Right forelimb (tissue), 1 donor: Measurements from ENCODE around the gene CRTAC1.

ENCODE experiments used
- DNase-seq: peaks from one replicate; pipeline ENCODE4 v3.0.0-alpha.2; 2018

The CRTAC1 gene

DNA sequence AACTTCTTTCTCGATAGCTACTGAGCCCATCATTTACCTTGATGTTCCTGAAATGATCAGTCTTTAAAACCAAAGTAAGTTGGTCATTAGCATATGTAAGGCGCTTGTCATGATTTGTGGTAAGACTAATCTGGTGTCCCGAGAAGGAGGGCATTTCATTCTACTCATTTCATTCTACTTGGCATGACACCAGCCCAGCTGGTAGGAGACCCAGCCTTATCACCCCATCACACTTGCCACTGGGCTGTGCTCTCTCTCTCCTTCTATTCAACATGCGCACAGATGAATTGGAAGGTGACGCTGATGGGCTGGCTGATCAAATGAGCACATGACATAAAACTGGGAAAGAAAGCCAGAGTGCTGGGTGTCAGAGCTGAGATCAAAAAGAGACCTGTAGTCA, 65.7 kb downstream of the CRTAC1 start:
- DNase-seq: no peak

GRCh38 chr10:97961945-97962344, 68.5 kb downstream of the CRTAC1 start:
- DNase-seq: no peak

GRCh38 chr10:97960269-97961056, 70.0 kb downstream of the CRTAC1 start:
- DNase-seq: no peak

- no peak for DNase-seq
These were observed 81.0 kb downstream of the CRTAC1 start for GRCh38 chr10:97949462-97949861.

- no peak for DNase-seq
These were observed 81.6 kb downstream of the CRTAC1 start for GRCh38 chr10:97948822-97949221.

- no peak for DNase-seq
These were observed 85.6 kb downstream of the CRTAC1 start for GRCh38 chr10:97944772-97945171.

- DNase-seq: no peak
These were observed 87.1 kb downstream of the CRTAC1 start for GRCh38 chr10:97943294-97943693.

- DNase-seq: no peak
These were observed 89.9 kb downstream of the CRTAC1 start for GRCh38 chr10:97940534-97940933.

- no peak for DNase-seq
These were observed 90.9 kb downstream of the CRTAC1 start for GRCh38 chr10:97939446-97939990.

DNA sequence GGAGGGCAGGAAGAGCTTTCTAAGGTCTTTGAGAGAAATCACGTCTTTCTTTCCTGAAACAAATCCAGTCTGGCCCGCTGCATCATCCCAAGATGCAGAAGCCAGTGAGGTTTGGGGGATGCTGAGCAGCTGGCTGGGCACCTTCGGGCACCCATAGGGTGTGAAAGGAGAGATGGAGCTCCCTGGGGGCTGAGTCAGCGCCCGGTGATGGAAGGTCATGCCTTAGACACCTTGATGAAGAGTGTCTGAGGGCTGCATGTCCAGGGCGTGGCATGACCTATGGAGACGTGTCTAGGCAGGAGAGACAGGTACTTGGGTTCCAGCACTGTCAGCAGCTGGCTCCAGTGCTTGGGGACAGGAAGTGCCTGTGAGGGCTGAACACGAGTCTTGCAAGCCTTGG, 92.5 kb downstream of the CRTAC1 start:
- no peak for DNase-seq

GRCh38 chr10:97937054-97937453, 93.4 kb downstream of the CRTAC1 start:
- no peak for DNase-seq

DNA sequence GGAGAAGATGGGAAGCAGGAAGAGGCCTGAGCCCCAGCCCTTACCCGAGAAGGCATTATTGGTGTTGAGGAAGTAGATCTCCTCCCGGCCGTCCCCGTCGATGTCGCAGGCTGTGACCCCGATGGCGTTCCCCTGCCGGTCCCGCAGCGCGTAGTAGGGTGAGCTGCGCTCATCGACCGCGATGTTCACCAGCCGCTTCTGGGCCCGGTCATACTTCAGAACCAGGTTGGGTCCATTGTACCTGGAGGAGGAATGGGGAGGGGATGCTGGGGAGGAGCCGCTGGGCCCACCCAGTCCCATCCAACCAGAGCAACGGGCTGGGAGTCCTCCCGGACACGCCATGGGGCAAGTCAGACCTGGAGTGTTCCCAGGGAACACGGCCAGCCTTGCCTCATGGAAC, 94.3 kb downstream of the CRTAC1 start:
- no peak for DNase-seq

- DNase-seq: no peak
These were observed 97.4 kb downstream of the CRTAC1 start for GRCh38 chr10:97932932-97933530.

- DNase-seq: no peak
These were observed 99.4 kb downstream of the CRTAC1 start for GRCh38 chr10:97931041-97931440.

- no peak for DNase-seq
These were observed 101.5 kb downstream of the CRTAC1 start for GRCh38 chr10:97928897-97929296.

DNA sequence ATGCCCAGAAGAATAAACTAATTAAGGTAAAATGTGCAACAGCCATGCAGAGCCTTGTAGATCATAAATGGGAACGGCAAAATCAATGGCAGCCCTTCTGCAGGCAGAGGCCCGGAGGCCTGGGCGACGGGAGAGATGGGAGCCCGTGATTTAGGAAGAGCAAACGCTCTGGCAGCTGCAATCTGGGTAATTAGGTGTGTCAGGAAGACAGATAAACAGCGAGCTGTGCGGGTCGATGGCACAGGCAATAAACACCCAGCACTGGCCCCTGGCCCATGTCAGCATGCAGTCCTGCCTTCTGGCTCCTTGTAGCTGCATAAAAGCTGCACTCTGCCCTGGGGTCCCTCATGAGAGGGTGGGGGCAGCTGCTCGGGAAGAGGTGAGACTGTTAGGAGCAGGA, 102.8 kb downstream of the CRTAC1 start:
- no peak for DNase-seq

- DNase-seq: no peak
These were observed 104.4 kb downstream of the CRTAC1 start for GRCh38 chr10:97926055-97926454.

DNA sequence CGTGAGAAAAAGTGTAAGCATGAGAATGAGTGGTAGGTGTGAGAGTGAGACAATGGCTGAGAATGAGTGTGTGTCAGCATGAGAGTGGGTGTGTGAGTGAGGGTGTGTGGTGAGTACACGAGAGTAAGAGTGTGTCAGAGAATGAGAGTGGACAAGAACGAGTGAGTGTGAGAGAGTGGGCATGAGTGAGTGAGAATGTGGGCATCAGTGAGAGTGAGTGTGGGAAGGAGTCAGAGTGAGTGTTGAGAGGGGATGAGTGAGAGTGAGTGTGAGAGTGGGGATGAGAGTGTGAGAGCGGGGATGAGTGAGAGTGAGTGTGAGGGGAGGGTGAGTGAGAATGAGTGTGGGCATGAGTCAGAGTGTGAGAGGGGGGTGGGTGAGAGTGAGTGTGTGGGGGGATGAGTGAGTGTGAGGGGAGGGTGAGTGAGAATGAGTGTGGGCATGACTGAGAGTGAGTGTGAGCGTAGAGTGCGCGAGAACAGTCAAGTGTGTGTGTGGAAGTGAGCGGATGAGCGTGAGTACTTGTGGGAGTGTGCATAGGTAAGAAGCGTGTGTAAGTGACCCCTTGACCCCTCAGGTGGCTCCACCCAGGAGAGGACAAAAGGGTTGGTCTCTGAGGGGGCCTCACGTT, 105.0 kb downstream of the CRTAC1 start:
- no peak for DNase-seq

DNA sequence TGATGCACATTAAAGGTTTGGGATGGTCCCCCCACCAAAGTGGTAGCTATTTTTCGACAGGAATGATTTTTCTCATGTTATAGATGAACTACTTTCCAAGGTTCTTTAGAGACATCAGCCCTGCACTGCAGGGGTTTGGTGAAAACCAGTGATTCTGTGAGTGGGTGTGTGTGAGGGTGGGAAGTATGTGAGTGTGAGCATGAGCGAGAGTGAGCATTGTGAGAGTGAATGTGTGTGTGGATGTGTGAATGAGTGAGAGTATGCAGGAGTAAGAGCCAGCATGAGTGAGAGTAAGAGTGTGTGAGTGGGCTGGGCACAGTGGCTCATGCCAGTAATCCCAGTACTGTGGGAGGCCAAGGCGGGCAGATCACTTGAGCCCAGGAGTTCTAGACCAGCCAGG, 105.7 kb downstream of the CRTAC1 start:
- no peak for DNase-seq

DNA sequence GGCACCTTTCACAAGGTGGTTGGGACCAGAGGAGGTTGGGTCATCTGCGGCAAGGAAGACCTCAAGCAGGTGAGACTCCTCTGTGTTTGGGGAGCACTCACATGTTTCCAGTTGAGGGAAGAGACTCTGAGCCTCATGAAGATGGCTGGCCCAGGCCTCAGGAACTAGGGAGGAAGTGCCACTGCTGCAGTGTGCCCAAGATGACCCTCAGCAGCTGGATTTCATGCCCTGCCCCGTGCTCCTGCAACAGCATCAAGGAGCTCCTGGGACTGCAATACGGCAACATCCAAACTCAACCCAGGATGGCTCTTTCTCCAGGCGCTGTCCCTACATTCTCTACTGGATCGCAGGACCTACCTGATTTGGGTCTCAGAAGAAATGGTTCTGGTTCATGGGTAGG, 106.9 kb downstream of the CRTAC1 start:
- no peak for DNase-seq

DNA sequence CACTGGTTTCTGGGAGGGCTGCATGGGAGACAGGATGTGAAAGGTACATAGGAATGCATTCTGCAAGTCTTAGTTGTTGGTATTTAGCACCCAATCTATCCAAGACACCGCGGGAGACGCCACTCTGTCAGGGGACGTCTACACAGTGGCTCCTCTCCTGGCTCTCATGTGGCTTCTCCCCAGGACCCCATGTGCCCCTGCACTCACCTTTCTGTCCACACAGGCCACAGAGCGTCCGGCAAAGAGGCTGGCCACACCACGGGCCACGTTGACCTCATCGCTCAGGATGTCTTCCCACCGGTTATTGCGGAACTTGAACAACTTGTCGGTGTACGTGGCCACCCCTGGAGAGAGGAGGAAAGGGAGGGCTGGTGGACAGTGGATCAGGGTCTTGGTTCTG, 107.4 kb downstream of the CRTAC1 start:
- DNase-seq: no peak

DNA sequence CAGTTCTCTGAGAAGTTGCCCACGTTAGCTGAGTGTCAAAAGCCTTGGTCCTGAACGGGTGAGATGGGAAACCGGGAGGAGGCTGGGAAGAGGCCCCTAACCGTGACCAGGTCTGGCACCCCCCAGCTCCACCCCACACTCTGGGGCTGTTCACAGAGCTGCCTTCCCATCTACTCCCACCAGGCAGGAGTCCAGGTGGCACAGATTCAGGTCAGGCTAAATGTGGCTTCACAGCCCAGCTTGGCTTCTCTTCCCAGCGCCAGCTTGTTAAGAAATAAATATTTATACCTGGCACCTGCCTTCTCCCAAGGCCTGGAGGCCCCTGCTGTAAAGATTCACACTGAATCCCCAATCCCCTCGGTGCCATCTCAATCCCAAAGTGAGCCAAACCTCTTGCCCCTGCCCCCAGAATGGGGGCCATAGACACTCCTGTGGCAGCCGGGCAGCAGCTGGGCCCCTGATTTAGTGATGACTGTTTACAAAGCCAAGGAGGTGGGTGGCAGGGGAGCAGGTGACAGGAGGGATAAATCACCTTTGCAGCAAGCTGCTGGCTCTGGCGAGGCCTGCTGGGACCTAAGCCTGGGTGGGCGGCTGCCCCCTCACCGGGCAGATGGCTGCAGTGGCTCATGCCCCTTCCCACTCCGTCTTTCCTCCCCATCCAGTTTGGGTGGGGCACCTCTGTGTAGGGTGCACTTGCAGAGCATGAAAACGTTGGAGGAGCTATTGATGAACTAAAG, 108.2 kb downstream of the CRTAC1 start:
- no peak for DNase-seq

DNA sequence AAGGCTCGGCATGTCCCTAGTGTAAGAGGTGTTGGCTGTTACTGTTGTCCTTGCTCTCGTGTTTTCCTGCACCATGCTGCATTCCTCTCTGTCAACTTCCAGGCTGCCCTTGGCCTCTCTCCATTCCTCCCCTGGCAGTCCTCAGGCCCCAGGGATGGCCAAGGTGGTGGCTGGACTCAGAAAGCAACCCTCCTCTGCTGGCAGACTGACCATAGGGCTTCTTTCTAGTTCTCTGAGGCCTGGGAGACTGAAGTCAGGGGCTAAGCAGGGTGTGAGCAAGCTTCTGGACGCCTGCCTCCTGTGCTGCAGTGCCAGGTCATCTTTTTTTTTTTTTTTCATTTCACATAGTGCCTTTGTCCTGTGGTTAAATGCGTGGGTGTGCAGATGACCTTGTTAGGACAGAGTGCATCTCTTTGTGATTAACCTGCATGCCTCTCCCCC, 108.8 kb downstream of the CRTAC1 start:
- DNase-seq: no peak
